ENCODE measurements around the gene SENP1. TPM values are rescaled to one million over a fixed set of nuclear protein-coding genes. Genes with fewer than 3 reads are reported as not detected.
"Not testable (repeated sequence)": the region's sequence is repeated elsewhere in the genome, so short reads cannot be mapped to it uniquely, and the experiment has no call there.

Gene SENP1
- total RNA-seq, 1 donor from 2014 or later = 16.9 TPM

- DNase-seq = no peak
- H3K4me3 ChIP-seq = no peak overlapping the region
- peaks cover 35% of the 10 kb centered on the region for H3K36me3 ChIP-seq
- no peaks in the 10 kb centered on the region for H3K27me3 ChIP-seq
- ATAC-seq = no peak
- H3K27ac ChIP-seq = no peak overlapping the region
- intact Hi-C loops (cut with DNase I) = no loop called here
- TF ChIP-seq CTCF (IDR thresholded peaks at IDR 0.05) = no peak
- no peaks in the 10 kb centered on the region for H3K9me3 ChIP-seq
- H3K4me1 ChIP-seq = no peaks in the 10 kb centered on the region
Measured at GRCh38 chr12:48126953-48127630, 21.2 kb upstream of the SENP1 start.

- intact Hi-C loops (cut with DNase I) = no loop called here
- H3K36me3 ChIP-seq = peaks cover 24% of the 10 kb centered on the region
- no peak overlapping the region for H3K27ac ChIP-seq
- H3K9me3 ChIP-seq = no peaks in the 10 kb centered on the region
- H3K4me1 ChIP-seq = no peaks in the 10 kb centered on the region
- no peaks in the 10 kb centered on the region for H3K27me3 ChIP-seq
- no peak overlapping the region for H3K4me3 ChIP-seq
- no peak for TF ChIP-seq CTCF (IDR thresholded peaks at IDR 0.05)
- DNase-seq = no peak
- no peak for ATAC-seq
Measured at GRCh38 chr12:48125985-48126384, 20.1 kb upstream of the SENP1 start.

GRCh38 chr12:48125542-48125941 lies 19.7 kb upstream of the SENP1 start:
- H3K4me1 ChIP-seq; ATAC-seq; DNase-seq; H3K27ac ChIP-seq; H3K27me3 ChIP-seq; intact Hi-C loops (cut with DNase I); H3K4me3 ChIP-seq; H3K9me3 ChIP-seq: not testable (repeated sequence)
- H3K36me3 ChIP-seq = peaks cover 20% of the 10 kb centered on the region

GRCh38 chr12:48123169-48123568 lies 17.3 kb upstream of the SENP1 start:
- Histone ChIP-seq H3K27ac (no peak overlapping the region), H3K4me1 (peaks cover 7% of the 10 kb centered on the region), H3K4me3 (no peak overlapping the region), H3K27me3 (no peaks in the 10 kb centered on the region), H3K36me3 (peaks cover 16% of the 10 kb centered on the region), H3K9me3 (no peaks in the 10 kb centered on the region)
- intact Hi-C loops (cut with DNase I) = no loop called here
- DNase-seq = no peak
- ATAC-seq = no peak
- TF ChIP-seq CTCF (IDR thresholded peaks at IDR 0.05) = no peak

GRCh38 chr12:48122065-48122834 lies 16.4 kb upstream of the SENP1 start:
- H3K36me3 ChIP-seq = peaks cover 16% of the 10 kb centered on the region
- peaks cover 8% of the 10 kb centered on the region for H3K4me1 ChIP-seq
- DNase-seq = no peak
- ATAC-seq = no peak
- no peaks in the 10 kb centered on the region for H3K9me3 ChIP-seq
- no peaks in the 10 kb centered on the region for H3K27me3 ChIP-seq
- no peak for TF ChIP-seq CTCF (IDR thresholded peaks at IDR 0.05)
- H3K4me3 ChIP-seq = no peak overlapping the region
- H3K27ac ChIP-seq = no peak overlapping the region
- intact Hi-C loops (cut with DNase I) = no loop called here

- H3K4me1 ChIP-seq = peaks cover 8% of the 10 kb centered on the region
- no peak for TF ChIP-seq CTCF (IDR thresholded peaks at IDR 0.05)
- H3K4me3 ChIP-seq = no peak overlapping the region
- H3K9me3 ChIP-seq = no peaks in the 10 kb centered on the region
- no peak overlapping the region for H3K27ac ChIP-seq
- DNase-seq (no peak), ATAC-seq (no peak)
- no peaks in the 10 kb centered on the region for H3K27me3 ChIP-seq
- intact Hi-C loops (cut with DNase I) = no loop called here
- peaks cover 16% of the 10 kb centered on the region for H3K36me3 ChIP-seq
Measured at GRCh38 chr12:48121522-48121921, 15.6 kb upstream of the SENP1 start.

All from upper lobe of right lung (tissue), 1 donor.